Measurements from ENCODE around the gene CALD1.

CALD1 gene

GRCh38 chr7:134896073-134896472 is 116.6 kb downstream of the CALD1 start:
- no peak for DNase-seq (ENCODE audit: low read depth)

- DNase-seq (ENCODE audit: low read depth) = no peak
Measured at GRCh38 chr7:134897936-134898335, 118.5 kb downstream of the CALD1 start.

GRCh38 chr7:134899729-134900128 is 120.3 kb downstream of the CALD1 start:
- DNase-seq (ENCODE audit: low read depth) = no peak

- no peak for DNase-seq (ENCODE audit: low read depth)
Measured at GRCh38 chr7:134900166-134900982, 120.9 kb downstream of the CALD1 start.

DNA sequence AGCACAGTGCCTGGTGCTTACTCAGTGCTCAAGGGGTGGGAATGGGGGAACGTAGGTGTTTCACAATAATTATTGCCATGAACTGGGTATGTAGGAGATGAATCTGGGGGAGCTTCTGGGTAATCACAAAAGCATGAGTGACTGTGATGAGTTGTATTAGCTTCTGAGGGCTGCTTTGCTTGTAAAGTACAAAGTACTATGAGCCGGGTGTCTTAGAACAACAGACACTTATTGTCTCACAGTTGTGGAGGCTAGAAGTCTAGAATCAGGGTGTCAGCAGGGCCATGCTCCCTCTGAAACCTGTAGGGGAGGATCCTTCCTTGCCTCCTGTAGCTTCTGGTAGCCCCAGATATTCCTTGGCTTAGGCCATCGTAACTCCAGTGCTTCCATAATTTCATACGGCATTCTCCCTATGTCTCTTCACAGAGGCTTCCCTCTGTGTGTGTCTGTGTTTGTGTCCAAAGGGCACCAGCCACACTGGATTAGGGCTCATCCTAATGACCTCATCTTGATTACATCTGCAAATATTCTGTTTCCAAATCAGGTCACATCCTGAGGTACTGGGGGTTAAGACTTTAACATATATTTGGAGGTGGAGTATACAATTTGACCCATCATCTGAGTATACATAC is 122.1 kb downstream of the CALD1 start:
- no peak for DNase-seq (ENCODE audit: low read depth)

DNA sequence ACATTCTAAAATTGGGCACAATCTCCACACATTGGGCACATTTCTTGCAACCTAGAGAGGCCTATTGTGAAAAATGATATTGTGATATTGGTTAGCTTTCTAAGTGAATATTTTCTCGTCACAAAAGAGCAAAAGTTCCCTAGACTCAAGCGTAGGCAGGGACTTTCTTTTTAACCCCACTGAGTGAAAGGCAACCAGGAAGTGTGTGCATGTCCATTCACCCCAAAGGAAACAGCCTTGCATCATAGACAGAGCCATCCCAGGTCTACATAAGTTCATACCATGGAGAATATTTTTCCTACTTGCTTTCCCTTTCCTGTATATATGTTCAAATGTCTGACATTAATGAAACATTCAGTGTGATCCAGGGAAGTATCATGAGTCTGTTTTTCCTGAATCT is 122.6 kb downstream of the CALD1 start:
- no peak for DNase-seq (ENCODE audit: low read depth)

GRCh38 chr7:134903073-134903790 is 123.8 kb downstream of the CALD1 start:
- no peak for DNase-seq (ENCODE audit: low read depth)

DNA sequence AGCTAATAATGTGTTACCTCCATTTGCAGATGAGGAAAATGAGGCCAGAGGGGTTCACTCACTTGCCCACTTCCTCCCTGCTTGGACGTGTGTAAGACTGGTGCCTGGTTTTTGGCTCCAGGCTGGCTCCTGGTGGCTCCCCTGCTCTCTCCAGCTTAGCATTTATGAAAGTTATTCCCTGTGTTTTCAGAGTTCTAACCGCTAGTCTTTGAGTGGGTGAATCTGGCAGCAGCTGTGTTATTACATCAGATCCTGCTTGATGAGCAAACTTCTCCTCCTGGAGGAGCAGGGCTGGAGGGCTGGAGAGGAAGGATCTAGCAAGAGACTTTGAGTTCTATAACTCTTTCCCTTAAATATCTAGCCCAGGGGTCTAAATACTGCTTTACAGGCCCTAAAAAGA is 125.9 kb downstream of the CALD1 start:
- no peak for DNase-seq (ENCODE audit: low read depth)

- DNase-seq (ENCODE audit: low read depth) = no peak
Measured at GRCh38 chr7:134907000-134907399, 127.6 kb downstream of the CALD1 start.

GRCh38 chr7:134907639-134908038 is 128.2 kb downstream of the CALD1 start:
- DNase-seq (ENCODE audit: low read depth) = no peak

DNA sequence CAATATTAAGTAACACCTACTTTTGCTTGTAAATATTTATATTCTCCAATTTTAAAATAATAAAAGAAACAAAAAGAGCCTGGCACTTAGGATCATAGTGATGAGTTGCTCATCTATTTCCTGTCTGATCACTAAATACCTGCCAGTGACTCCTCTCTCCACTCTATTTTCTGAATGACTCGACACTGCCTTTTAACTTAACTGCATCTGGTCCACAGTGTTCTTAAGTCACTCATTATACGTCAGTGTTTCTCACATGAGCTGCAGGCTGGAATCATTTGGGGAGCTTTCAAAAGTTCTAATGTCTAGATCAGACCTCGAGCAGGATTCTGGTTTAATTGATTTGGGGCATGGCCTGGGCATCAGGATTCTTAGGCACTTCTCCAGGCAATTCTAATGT is 128.9 kb downstream of the CALD1 start:
- DNase-seq (ENCODE audit: low read depth) = no peak

DNA sequence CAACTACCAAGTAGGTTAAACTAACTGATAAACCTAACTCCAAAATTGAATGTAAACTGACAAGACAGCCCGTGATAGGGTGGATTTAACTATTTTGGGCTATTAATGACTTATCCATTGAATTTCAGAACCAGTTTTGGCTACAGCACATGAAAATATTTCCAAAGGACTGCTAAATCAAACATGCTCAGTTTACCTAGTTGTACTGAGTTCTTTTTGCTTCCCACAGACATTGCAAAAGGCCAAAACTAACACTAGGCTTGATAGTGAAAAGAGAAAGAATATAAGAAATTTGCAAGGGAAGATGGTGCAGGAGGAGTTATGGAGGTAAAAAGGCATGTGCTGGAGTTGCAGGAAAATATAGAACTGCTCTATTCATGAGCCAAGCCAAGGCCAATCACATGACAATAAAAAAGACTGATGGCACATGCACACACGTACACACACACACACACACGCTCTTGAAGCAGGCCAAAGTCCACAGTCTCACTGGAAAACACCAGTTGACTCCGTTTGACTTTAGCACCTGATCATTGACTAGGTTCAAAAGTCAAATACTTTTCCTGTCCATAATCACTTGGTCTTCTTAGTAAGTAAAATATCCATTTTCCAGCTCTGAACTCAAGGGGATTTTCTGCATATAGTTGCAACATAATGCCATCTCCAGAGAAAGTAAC is 130.9 kb downstream of the CALD1 start:
- DNase-seq (ENCODE audit: low read depth) = no peak

- DNase-seq (ENCODE audit: low read depth) = no peak
Measured at GRCh38 chr7:134910968-134911367, 131.5 kb downstream of the CALD1 start.

DNA sequence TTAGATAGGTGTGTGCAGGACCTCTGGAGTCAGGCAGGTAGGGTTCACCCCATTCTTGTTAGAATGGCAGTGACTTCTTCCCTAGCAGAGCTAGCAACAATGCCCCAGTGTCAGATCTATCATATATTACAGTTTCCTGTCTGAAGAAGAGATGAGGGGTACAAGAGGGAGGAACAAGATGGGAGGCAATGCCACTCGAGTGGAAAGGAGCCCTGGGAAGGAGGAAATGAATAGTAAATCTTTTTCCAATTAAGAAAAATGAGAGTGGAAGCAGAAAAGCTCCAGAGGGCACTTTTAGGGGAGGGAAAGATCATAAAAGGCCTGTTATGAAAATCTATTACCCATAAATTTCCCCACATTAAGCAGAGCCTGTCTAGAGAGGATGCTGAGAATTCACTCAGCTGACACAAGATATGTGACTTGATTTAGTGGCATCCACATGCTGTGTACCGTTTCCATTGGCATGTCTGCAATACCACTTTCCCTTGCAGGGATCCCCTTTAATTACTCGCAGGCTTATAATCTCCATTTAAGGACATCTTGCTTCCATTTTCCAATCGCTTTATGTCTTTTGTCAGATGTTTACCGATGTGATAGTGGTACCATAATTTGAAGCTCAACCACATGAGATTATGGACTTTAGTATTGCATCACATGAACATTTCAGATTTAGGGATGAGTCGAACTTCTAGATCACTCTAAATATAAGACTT is 136.9 kb downstream of the CALD1 start:
- DNase-seq (ENCODE audit: low read depth) = no peak

- no peak for DNase-seq (ENCODE audit: low read depth)
Measured at GRCh38 chr7:134919240-134919641, 139.8 kb downstream of the CALD1 start.

DNA sequence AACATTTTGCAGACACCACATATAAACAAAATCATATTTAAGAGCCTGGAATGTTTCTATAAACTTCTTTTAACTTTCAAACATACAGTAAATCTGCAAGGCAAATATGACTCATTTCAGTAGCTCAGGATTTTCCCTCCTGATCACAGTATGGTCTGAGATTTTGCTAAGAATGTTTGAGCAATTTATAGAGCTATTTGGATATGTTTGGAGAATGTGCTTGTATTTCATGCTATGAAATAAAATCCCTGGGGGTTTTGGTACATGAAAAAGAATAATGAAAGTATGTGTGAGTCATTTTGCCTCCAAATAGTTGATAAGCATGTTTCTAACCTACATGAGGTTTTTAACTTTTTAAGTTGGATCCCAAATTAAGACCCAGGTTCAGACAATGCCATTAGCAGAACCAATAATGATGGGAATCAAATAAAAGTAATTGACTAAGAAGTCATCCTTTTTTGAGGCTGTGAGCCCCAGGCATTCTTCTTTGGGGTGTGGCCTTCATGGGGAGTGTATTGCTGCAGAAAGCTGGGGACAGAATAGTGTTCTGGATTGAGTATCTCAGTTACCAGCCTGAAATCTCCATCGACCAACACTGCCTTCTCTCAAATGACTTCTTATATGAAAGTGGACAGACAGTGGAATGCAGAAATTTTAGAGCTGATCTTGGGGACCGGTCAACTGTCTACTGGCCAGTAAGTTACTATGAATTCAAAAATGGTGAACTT is 140.8 kb downstream of the CALD1 start:
- no peak for DNase-seq (ENCODE audit: low read depth)

GRCh38 chr7:134922720-134923704 is 143.6 kb downstream of the CALD1 start:
- DNase-seq (ENCODE audit: low read depth) = no peak

GRCh38 chr7:134925766-134926165 is 146.3 kb downstream of the CALD1 start:
- no peak for DNase-seq (ENCODE audit: low read depth)

DNA sequence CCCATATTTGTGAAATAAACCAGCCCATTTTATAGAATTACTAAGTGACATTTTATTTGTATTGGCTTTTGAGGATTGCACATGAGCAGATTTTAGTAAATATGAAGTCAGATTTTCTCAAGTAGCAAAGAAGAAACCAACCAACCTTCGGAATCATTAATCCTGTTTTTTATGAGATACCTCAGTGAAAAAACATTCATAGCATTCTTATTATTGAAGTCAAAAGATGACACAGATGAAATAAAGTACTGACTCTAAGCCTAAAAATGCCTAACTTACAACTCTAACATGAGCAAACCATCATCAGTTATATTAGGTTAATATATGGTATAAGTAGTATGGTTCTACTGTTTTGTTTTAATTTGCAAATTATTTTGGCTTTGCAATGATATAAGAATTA is 147.0 kb downstream of the CALD1 start:
- DNase-seq (ENCODE audit: low read depth) = no peak

DNA sequence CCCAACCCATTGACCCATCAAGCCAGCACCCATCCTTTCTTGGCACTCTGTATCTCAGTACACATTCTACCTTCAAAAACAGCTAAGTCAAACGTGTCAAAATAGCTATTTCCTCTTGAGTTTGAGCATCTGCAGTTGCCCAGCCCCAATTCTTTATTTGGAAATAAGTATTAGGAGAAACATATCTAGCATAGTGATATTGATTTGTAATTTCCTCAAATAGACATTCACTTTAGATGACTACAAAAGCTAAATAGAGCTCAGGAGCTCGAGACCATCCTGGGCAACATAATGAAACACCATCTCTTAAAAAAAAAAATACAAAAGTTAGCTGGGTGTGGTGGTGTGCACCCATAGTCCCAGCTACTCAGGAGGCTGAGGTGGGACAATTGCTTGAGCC is 147.6 kb downstream of the CALD1 start:
- DNase-seq (ENCODE audit: low read depth) = no peak

Measured in stimulated activated CD8-positive, alpha-beta memory T cell treated with anti-CD3 and anti-CD28 coated beads, Interleukin-12 subunit alpha, Interleukin-12 subunit beta, amount 100 ng/mL, for 4 hours (primary cell).